Keratinocyte (primary cell): ENCODE measurements around the gene GRM1.

Experiments used
- EZH2 ChIP-seq: IDR thresholded peaks from one replicate; pipeline ENCODE4 v1.6.1; 2012; ENCODE audit warnings: inconsistent platforms, mild to moderate bottlenecking, low read length, moderate library complexity
- TF ChIP-seq, protein P1 (sequence below), 3 experiments: IDR thresholded peaks in 1 of 3; conservative IDR thresholded peaks in 1 of 3; optimal IDR thresholded peaks in 1 of 3; 2 replicates in 2 of 3; 3 replicates in 1 of 3; pipeline versions ENCODE3 to v1.5.1; 2011; ENCODE audit warnings: low read length in 3 of 3, mild to moderate bottlenecking in 3 of 3, moderate library complexity in 2 of 3, control low read depth in 1 of 3, inconsistent platforms in 1 of 3; ENCODE audit not compliant: insufficient read depth in 2 of 3; ENCODE audit errors: extremely low read depth in 1 of 3

DNA sequence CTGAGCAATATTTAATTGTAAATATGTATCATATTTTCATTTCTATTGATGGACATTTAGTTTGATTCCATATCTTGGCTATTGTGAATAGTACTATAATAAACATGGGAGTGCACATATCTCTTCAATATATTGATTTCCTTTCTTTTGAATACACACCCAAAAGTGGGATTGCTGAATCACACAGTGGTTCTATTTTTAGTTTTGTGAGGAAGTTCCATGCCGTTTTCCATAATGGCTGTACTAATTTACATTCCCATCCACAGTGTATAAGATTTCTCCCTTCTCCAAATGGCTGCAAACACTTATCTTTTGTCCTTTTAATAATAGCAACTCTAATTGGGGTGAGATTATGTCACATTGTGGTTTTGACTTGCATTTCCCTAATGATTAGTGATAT lies 428.0 kb downstream of the GRM1 start:
- TF ChIP-seq, protein P1, sequence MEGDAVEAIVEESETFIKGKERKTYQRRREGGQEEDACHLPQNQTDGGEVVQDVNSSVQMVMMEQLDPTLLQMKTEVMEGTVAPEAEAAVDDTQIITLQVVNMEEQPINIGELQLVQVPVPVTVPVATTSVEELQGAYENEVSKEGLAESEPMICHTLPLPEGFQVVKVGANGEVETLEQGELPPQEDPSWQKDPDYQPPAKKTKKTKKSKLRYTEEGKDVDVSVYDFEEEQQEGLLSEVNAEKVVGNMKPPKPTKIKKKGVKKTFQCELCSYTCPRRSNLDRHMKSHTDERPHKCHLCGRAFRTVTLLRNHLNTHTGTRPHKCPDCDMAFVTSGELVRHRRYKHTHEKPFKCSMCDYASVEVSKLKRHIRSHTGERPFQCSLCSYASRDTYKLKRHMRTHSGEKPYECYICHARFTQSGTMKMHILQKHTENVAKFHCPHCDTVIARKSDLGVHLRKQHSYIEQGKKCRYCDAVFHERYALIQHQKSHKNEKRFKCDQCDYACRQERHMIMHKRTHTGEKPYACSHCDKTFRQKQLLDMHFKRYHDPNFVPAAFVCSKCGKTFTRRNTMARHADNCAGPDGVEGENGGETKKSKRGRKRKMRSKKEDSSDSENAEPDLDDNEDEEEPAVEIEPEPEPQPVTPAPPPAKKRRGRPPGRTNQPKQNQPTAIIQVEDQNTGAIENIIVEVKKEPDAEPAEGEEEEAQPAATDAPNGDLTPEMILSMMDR (optimal IDR thresholded peaks at IDR 0.05 in 1 of 3, IDR thresholded peaks at IDR 0.05 in 1 of 3, conservative IDR thresholded peaks at IDR 0.05 in 1 of 3; ENCODE audit: extremely low read depth in 1 of 3, insufficient read depth in 2 of 3, low read length in 3 of 3) = no peak
- TF ChIP-seq EZH2 = no peak
